ENCODE results near the gene NEURL1.

NEURL1 gene

GRCh38 chr10:103617602-103618385 lies 124.3 kb downstream of the NEURL1 start:
- no peak overlapping the region for H3K4me3 ChIP-seq (ENCODE audit: low read depth, low read length)
- TF ChIP-seq, protein P1, sequence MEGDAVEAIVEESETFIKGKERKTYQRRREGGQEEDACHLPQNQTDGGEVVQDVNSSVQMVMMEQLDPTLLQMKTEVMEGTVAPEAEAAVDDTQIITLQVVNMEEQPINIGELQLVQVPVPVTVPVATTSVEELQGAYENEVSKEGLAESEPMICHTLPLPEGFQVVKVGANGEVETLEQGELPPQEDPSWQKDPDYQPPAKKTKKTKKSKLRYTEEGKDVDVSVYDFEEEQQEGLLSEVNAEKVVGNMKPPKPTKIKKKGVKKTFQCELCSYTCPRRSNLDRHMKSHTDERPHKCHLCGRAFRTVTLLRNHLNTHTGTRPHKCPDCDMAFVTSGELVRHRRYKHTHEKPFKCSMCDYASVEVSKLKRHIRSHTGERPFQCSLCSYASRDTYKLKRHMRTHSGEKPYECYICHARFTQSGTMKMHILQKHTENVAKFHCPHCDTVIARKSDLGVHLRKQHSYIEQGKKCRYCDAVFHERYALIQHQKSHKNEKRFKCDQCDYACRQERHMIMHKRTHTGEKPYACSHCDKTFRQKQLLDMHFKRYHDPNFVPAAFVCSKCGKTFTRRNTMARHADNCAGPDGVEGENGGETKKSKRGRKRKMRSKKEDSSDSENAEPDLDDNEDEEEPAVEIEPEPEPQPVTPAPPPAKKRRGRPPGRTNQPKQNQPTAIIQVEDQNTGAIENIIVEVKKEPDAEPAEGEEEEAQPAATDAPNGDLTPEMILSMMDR (IDR thresholded peaks at IDR 0.05; ENCODE audit: low read depth, low read length): no peak

DNA sequence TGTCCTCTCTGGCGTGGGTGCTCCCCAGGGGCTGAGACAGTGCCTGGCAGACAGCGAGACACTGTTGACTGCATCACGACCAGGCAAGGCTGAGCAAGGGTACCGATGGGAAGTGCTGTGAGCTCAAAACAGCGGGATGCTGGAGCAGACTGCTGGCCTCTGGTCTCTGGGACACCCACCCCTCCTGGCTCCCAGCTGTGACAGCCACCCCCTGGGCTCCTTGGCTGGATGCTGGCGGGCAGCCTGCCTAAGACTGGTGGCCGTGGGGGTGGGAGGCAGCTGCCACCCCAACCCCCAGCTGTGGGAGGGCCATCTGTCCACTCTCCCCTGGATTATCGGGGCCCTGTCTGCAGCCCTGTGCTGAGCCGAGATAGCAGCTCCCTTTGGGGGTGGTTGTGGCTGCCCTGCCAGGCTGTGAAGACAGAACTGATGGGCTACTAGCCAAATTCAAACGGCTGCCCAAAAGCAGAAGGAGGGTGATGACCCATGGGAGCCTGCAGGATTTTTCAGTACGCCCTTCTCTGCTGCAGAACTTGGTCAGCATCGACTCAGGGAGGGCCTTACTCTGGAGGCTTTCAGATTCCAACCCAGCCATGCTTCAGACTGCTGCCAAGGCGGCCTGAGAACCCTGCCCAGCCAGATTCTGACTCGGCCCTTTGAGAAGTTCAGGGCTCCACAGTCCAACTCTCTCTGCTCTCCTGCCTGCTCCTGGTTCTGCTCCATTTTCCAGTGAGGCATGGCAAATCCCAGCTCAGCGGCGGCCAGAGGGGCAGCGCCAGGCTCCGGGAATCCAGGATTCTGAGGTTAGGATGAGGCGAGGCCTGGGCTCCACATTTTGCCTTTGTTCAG lies 125.3 kb downstream of the NEURL1 start:
- TF ChIP-seq, protein P1 (IDR thresholded peaks at IDR 0.05; ENCODE audit: low read depth, low read length): no peak
- H3K4me3 ChIP-seq (ENCODE audit: low read depth, low read length): no peak overlapping the region

GRCh38 chr10:103619424-103620351 lies 126.2 kb downstream of the NEURL1 start:
- TF ChIP-seq, protein P1 (IDR thresholded peaks at IDR 0.05; ENCODE audit: low read depth, low read length): no peak
- no peak overlapping the region for H3K4me3 ChIP-seq (ENCODE audit: low read depth, low read length)

- no peak overlapping the region for H3K4me3 ChIP-seq (ENCODE audit: low read depth, low read length)
- TF ChIP-seq, protein P1 (IDR thresholded peaks at IDR 0.05; ENCODE audit: low read depth, low read length): no peak
Measured at GRCh38 chr10:103620352-103620740, 126.8 kb downstream of the NEURL1 start.

DNA sequence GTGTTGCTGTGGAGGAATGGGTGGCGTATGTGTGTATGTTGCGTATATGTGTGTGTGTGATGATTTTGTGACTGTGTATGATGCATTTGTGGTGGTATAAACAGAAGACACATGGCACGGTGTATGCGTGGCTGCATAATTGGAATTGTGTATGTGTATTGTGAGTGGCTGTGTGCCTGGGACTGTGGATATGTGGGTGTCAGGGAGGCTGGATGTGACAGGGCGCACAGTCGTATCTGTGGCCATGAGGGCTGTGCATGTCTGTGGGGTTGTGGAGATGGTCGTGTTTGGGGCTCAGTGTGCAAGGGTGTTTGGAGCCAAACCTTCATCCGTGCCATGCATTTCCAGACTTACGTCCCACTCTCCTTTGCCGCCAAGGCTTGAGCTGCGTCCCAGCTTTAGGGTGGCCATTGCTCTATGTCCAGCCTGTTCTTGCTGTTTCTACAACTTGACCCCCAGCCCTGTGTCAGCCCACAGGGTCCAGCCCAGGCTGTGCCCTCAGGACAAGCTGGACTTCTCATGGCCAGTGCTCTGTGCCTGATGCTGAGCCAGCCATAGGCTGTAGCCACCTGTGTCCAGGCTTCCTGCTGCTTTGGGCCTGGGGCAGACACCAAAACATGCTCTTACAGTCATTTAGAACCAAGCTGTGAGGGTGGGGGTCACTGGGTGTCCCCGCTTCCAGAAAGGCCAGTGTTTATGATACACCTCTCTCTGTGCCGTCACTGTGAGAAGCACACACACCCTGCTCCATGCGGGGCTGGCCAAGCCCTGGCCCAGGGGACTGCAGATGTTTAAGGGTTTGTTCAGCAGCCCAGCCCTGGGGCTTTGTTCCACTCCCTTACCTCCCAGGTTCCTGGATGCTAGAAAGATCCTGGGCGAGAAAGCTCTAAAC lies 127.6 kb downstream of the NEURL1 start:
- H3K4me3 ChIP-seq (ENCODE audit: low read depth, low read length): no peak overlapping the region
- TF ChIP-seq, protein P1 (IDR thresholded peaks at IDR 0.05; ENCODE audit: low read depth, low read length): no peak

- TF ChIP-seq, protein P1 (IDR thresholded peaks at IDR 0.05; ENCODE audit: low read depth, low read length): no peak
- no peak overlapping the region for H3K4me3 ChIP-seq (ENCODE audit: low read depth, low read length)
Measured at GRCh38 chr10:103621783-103622125, 128.2 kb downstream of the NEURL1 start.

All from WI38 (cell line).